HG03442 (cell line): Measurements from ENCODE around the gene TANC2.

Experiments used
- ATAC-seq: cut with Tn5 transposase; IDR thresholded peaks from one replicate; pipeline ENCODE4 v1.9.1; 2021; ENCODE audit warnings: mild to moderate bottlenecking, moderate library complexity; ENCODE audit not compliant: unreplicated experiment

Gene TANC2

GRCh38 chr17:62965686-62966425, at the start of gene TANC2:
TANC2 (plus strand) TSS chr17:62966235; CDS start chr17:63009560, 43,325 bp downstream.
- peak; percentile 59 for ATAC-seq

GRCh38 chr17:62916684-62917571, 49.1 kb upstream of the TANC2 start:
- no peak for ATAC-seq

GRCh38 chr17:62919388-62919787, 46.6 kb upstream of the TANC2 start:
- no peak for ATAC-seq

GRCh38 chr17:62920300-62920699, 45.7 kb upstream of the TANC2 start:
- ATAC-seq, result no peak

- no peak for ATAC-seq
These were observed 44.2 kb upstream of the TANC2 start for GRCh38 chr17:62921817-62922216.

GRCh38 chr17:62923258-62924150, 42.5 kb upstream of the TANC2 start:
- ATAC-seq, result no peak

- no peak for ATAC-seq
These were observed 40.7 kb upstream of the TANC2 start for GRCh38 chr17:62925267-62925836.

- no peak for ATAC-seq
These were observed 39.0 kb upstream of the TANC2 start for GRCh38 chr17:62927083-62927482.

GRCh38 chr17:62929320-62929719, 36.7 kb upstream of the TANC2 start:
- ATAC-seq, result no peak

- ATAC-seq, result no peak
These were observed 34.9 kb upstream of the TANC2 start for GRCh38 chr17:62931101-62931500.

GRCh38 chr17:62933501-62934385, 32.3 kb upstream of the TANC2 start:
- no peak for ATAC-seq

- no peak for ATAC-seq
These were observed 30.9 kb upstream of the TANC2 start for GRCh38 chr17:62935098-62935497.

GRCh38 chr17:62935523-62935922, 30.5 kb upstream of the TANC2 start:
- no peak for ATAC-seq

GRCh38 chr17:62937606-62938005, 28.4 kb upstream of the TANC2 start:
- ATAC-seq, result no peak

GRCh38 chr17:62941358-62941991, 24.6 kb upstream of the TANC2 start:
- no peak for ATAC-seq

GRCh38 chr17:62948370-62948769, 17.7 kb upstream of the TANC2 start:
- no peak for ATAC-seq

- ATAC-seq, result no peak
These were observed 17.0 kb upstream of the TANC2 start for GRCh38 chr17:62949036-62949435.

GRCh38 chr17:62950067-62950466, 16.0 kb upstream of the TANC2 start:
- ATAC-seq, result no peak

- no peak for ATAC-seq
These were observed 10.1 kb upstream of the TANC2 start for GRCh38 chr17:62955841-62956352.
